Measurements from ENCODE around the gene PHLDB1. TPM values are rescaled to one million over a fixed set of nuclear protein-coding genes. Genes with fewer than 3 reads are reported as not detected.
"Not testable (repeated sequence)": the region's sequence is repeated elsewhere in the genome, so short reads cannot be mapped to it uniquely, and the experiment has no call there.

Gene PHLDB1
- 100 to 1,000 TPM; 206 to 377 TPM for total RNA-seq

GRCh38 chr11:118607401-118608359, at the start of gene PHLDB1:
Gene PHLDB1, plus strand, starts transcription at chr11:118607615. Its CDS starts 6,222 bp downstream, at chr11:118613837.
- Histone ChIP-seq H3K4me1 (ENCODE audit: control insufficient read depth in 1 of 2, low read depth in 2 of 2) (peaks cover 26 to 62% of the 10 kb centered on the region in 2 donors), H3K27ac (peak within 1 kb of the TSS; percentile 97 to 98), H3K27me3 (replicated peaks; ENCODE audit: insufficient read depth) (no peaks in the 10 kb centered on the region), H3K9me3 (no peaks in the 10 kb centered on the region), H3K4me3 (peak within 1 kb of the TSS; percentile 96), H3K36me3 (peaks cover 4% of the 10 kb centered on the region)
- DNase-seq (ENCODE audit: low spot score), result no peak
- peak; percentile 26 for ATAC-seq (ENCODE audit: insufficient number of reproducible peaks, low FRiP score, low read depth)
- TF ChIP-seq CTCF (IDR thresholded peaks at IDR 0.05), result peak; percentile 43

- DNase-seq (ENCODE audit: low spot score) (no peak), ATAC-seq (ENCODE audit: insufficient number of reproducible peaks, low FRiP score, low read depth) (no peak)
- H3K27ac ChIP-seq, result no peak overlapping the region
- H3K4me1 ChIP-seq (ENCODE audit: control insufficient read depth in 1 of 2, low read depth in 2 of 2), result peaks cover 0 to 10% of the 10 kb centered on the region in 2 donors
- peaks cover 4% of the 10 kb centered on the region for H3K36me3 ChIP-seq
- no peak overlapping the region for H3K4me3 ChIP-seq
- no peak for TF ChIP-seq CTCF (IDR thresholded peaks at IDR 0.05)
- no peaks in the 10 kb centered on the region for H3K27me3 ChIP-seq (replicated peaks; ENCODE audit: insufficient read depth)
- no peaks in the 10 kb centered on the region for H3K9me3 ChIP-seq
These were observed 46.6 kb upstream of the PHLDB1 start for GRCh38 chr11:118560806-118561205.

GRCh38 chr11:118565051-118565450, 42.4 kb upstream of the PHLDB1 start:
- no peak for TF ChIP-seq CTCF (IDR thresholded peaks at IDR 0.05)
- H3K36me3 ChIP-seq, result no peaks in the 10 kb centered on the region
- ATAC-seq (ENCODE audit: insufficient number of reproducible peaks, low FRiP score, low read depth) (peak; percentile 39), DNase-seq (ENCODE audit: low spot score) (peak; percentile 30)
- no peaks in the 10 kb centered on the region for H3K27me3 ChIP-seq (replicated peaks; ENCODE audit: insufficient read depth)
- peaks cover 0 to 14% of the 10 kb centered on the region in 2 donors for H3K4me1 ChIP-seq (ENCODE audit: control insufficient read depth in 1 of 2, low read depth in 2 of 2)
- peak overlapping the region; percentile 35 to 43 for H3K27ac ChIP-seq
- no peaks in the 10 kb centered on the region for H3K9me3 ChIP-seq
- H3K4me3 ChIP-seq, result peak overlapping the region; percentile 86

GRCh38 chr11:118569670-118570069, 37.7 kb upstream of the PHLDB1 start:
- Histone ChIP-seq H3K4me3 (no peak overlapping the region), H3K27me3 (replicated peaks; ENCODE audit: insufficient read depth) (no peaks in the 10 kb centered on the region), H3K36me3 (no peaks in the 10 kb centered on the region), H3K27ac (no peak overlapping the region), H3K9me3 (no peaks in the 10 kb centered on the region), H3K4me1 (ENCODE audit: control insufficient read depth in 1 of 2, low read depth in 2 of 2) (peaks cover 2 to 29% of the 10 kb centered on the region in 2 donors)
- no peak for TF ChIP-seq CTCF (IDR thresholded peaks at IDR 0.05)
- ATAC-seq (ENCODE audit: insufficient number of reproducible peaks, low FRiP score, low read depth) (no peak), DNase-seq (ENCODE audit: low spot score) (no peak)

GRCh38 chr11:118570787-118571186, 36.6 kb upstream of the PHLDB1 start:
- peak overlapping the region; percentile 99 to 100 for H3K27ac ChIP-seq
- H3K9me3 ChIP-seq, result no peaks in the 10 kb centered on the region
- H3K27me3 ChIP-seq (replicated peaks; ENCODE audit: insufficient read depth), result no peaks in the 10 kb centered on the region
- no peak overlapping the region for H3K4me3 ChIP-seq
- DNase-seq (ENCODE audit: low spot score), result no peak
- ATAC-seq (ENCODE audit: insufficient number of reproducible peaks, low FRiP score, low read depth), result no peak
- no peaks in the 10 kb centered on the region for H3K36me3 ChIP-seq
- no peak for TF ChIP-seq CTCF (IDR thresholded peaks at IDR 0.05)
- peaks cover 7 to 36% of the 10 kb centered on the region in 2 donors for H3K4me1 ChIP-seq (ENCODE audit: control insufficient read depth in 1 of 2, low read depth in 2 of 2)

GRCh38 chr11:118571701-118572060, 35.7 kb upstream of the PHLDB1 start:
- peaks cover 10 to 42% of the 10 kb centered on the region in 2 donors for H3K4me1 ChIP-seq (ENCODE audit: control insufficient read depth in 1 of 2, low read depth in 2 of 2)
- H3K9me3 ChIP-seq; H3K27me3 ChIP-seq (replicated peaks; ENCODE audit: insufficient read depth); H3K36me3 ChIP-seq; DNase-seq (ENCODE audit: low spot score); ATAC-seq (ENCODE audit: insufficient number of reproducible peaks, low FRiP score, low read depth): not testable (repeated sequence)
- peak overlapping the region; percentile 99 to 100 for H3K27ac ChIP-seq
- peak overlapping the region; percentile 98 for H3K4me3 ChIP-seq
